HepG2 (cell line): ENCODE results near the gene FAM32A. TPM values are rescaled to one million over a fixed set of nuclear protein-coding genes. Genes with fewer than 3 reads are reported as not detected.

Source experiments
- IRF2 ChIP-seq: IDR thresholded peaks from 2 replicates; pipeline ENCODE4 v1.6.1; 2018; ENCODE audit warnings: missing genetic modification reagents, missing compliant biosample characterization
- NFRKB ChIP-seq: fragments of 450-650 bp; IDR thresholded peaks from 2 replicates; pipeline ENCODE4 v1.6.1; 2017
- PAX8 ChIP-seq: sonication (generic); formaldehyde crosslinking; IDR thresholded peaks from 2 replicates; pipeline ENCODE4 v1.8.0; 2022; ENCODE audit warnings: mild to moderate bottlenecking, missing genetic modification reagents, borderline replicate concordance
- TOPORS ChIP-seq: sonication (generic); formaldehyde crosslinking; IDR thresholded peaks from 2 replicates; pipeline ENCODE4 v1.8.0; 2023; ENCODE audit warnings: mild to moderate bottlenecking, missing genetic modification reagents
- ZNF281 ChIP-seq: sonication (generic); formaldehyde crosslinking; IDR thresholded peaks from 2 replicates; pipeline ENCODE4 v1.4.0; 2020; ENCODE audit warnings: missing genetic modification reagents, borderline replicate concordance
- polyA plus RNA-seq, 8 experiments: library from polyadenylated mRNA; depleted of rRNA in 3 of 8; stranded (reverse) in 7 of 8; unstranded in 1 of 8; fragments of >200 nt; fragmentation: Illumina TruSeq in 4 of 8; extraction: Trizol in 4 of 8; gene quantifications; 2 replicates each; pipeline versions ENCODE4 v1.2.1 to v1.2.3, GENCODE V29; 2011 to 2016; ENCODE audit warnings: low read depth in 4 of 8, missing spikeins in 1 of 8, mixed read lengths in 1 of 8; ENCODE audit not compliant: insufficient read depth in 1 of 8
- total RNA-seq, 5 experiments: library from RNA; depleted of rRNA; stranded (reverse); fragments of >200 nt; fragmentation: Illumina TruSeq; extraction: Trizol; gene quantifications; 2 replicates each; pipeline ENCODE4 v1.2.3, GENCODE V29; 2016; ENCODE audit warnings: low read depth in 1 of 5
- TF ChIP-seq, protein P1 (sequence below), 2 experiments: fragments of 450-650 bp in 1 of 2; sonication (generic) in 1 of 2; formaldehyde crosslinking in 1 of 2; IDR thresholded peaks; 2 replicates each; pipeline versions ENCODE4 v1.6.1 to v1.8.0; 2016 to 2022; ENCODE audit warnings: antibody characterized with exemption in 1 of 2, mild to moderate bottlenecking in 1 of 2, missing genetic modification reagents in 1 of 2
- TF ChIP-seq, protein P2 (sequence below): sonication (generic); formaldehyde crosslinking; IDR thresholded peaks from 2 replicates; pipeline ENCODE4 v1.4.0; 2020; ENCODE audit warnings: mild to moderate bottlenecking, missing genetic modification reagents

Gene FAM32A
- total and polyA plus RNA-seq, 2 of the 13 experiments (the other 11 are each of a cell fraction or from before 2014, with no cell fraction given), result 85.8 to 86.2 TPM

DNA sequence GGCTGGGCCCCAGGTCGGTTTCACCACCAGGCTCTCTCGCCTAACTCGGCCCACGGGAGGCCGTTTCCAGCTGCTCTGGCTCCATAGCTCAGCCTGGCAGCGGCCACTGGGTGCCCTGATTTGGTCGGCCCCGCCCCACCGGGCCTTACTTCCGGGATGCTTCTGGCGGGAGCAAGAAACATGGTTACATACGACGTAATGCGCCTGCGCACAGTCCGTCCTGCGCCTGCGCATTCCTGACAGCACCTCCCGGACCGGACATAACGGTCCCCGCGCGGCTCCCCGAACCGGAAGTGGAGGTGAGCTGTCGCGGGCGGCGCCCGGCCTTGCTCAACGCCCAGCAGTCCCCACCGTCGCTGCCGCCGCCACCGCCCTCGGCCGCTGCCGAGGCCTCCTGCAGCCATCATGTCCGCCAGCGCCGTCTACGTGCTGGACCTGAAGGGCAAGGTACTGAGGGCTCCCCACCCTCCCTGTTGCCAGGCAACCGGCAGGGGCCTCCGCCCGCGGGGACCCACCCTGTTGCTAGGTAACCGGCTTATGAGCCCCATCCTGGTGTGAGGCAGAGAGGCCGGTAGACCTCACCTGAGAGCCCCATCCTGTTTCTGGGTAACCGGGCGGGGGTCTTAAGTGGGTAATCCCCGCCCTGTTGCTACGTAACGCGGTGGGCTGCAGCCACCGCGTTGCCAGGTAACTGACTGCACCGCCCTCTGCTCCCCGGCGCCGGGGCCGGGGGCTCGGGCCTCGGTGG is 12.6 kb downstream of the FAM32A start, which contains the start of gene AP1M1 (continued):
- TF ChIP-seq, protein P1, sequence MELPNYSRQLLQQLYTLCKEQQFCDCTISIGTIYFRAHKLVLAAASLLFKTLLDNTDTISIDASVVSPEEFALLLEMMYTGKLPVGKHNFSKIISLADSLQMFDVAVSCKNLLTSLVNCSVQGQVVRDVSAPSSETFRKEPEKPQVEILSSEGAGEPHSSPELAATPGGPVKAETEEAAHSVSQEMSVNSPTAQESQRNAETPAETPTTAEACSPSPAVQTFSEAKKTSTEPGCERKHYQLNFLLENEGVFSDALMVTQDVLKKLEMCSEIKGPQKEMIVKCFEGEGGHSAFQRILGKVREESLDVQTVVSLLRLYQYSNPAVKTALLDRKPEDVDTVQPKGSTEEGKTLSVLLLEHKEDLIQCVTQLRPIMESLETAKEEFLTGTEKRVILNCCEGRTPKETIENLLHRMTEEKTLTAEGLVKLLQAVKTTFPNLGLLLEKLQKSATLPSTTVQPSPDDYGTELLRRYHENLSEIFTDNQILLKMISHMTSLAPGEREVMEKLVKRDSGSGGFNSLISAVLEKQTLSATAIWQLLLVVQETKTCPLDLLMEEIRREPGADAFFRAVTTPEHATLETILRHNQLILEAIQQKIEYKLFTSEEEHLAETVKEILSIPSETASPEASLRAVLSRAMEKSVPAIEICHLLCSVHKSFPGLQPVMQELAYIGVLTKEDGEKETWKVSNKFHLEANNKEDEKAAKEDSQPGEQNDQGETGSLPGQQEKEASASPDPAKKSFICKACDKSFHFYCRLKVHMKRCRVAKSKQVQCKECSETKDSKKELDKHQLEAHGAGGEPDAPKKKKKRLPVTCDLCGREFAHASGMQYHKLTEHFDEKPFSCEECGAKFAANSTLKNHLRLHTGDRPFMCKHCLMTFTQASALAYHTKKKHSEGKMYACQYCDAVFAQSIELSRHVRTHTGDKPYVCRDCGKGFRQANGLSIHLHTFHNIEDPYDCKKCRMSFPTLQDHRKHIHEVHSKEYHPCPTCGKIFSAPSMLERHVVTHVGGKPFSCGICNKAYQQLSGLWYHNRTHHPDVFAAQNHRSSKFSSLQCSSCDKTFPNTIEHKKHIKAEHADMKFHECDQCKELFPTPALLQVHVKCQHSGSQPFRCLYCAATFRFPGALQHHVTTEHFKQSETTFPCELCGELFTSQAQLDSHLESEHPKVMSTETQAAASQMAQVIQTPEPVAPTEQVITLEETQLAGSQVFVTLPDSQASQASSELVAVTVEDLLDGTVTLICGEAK (IDR thresholded peaks at IDR 0.05), result peak; percentile 64
- TF ChIP-seq, protein P1 (CRISPR knock-in tag; IDR thresholded peaks at IDR 0.05), result peak; percentile 48; the same call in 1 of the 2 replicates
- TF ChIP-seq PAX8 (CRISPR knock-in tag) (peak; percentile 72; the same call in 1 of the 2 replicates), IRF2 (CRISPR knock-in tag) (peak; percentile 52; the same call in 1 of the 2 replicates), ZNF281 (CRISPR knock-in tag) (no peak), NFRKB (no peak), TOPORS (CRISPR knock-in tag) (0 out of 2 replicates have a peak, but pooled peaks have one; percentile 67)
- TF ChIP-seq, protein P2, sequence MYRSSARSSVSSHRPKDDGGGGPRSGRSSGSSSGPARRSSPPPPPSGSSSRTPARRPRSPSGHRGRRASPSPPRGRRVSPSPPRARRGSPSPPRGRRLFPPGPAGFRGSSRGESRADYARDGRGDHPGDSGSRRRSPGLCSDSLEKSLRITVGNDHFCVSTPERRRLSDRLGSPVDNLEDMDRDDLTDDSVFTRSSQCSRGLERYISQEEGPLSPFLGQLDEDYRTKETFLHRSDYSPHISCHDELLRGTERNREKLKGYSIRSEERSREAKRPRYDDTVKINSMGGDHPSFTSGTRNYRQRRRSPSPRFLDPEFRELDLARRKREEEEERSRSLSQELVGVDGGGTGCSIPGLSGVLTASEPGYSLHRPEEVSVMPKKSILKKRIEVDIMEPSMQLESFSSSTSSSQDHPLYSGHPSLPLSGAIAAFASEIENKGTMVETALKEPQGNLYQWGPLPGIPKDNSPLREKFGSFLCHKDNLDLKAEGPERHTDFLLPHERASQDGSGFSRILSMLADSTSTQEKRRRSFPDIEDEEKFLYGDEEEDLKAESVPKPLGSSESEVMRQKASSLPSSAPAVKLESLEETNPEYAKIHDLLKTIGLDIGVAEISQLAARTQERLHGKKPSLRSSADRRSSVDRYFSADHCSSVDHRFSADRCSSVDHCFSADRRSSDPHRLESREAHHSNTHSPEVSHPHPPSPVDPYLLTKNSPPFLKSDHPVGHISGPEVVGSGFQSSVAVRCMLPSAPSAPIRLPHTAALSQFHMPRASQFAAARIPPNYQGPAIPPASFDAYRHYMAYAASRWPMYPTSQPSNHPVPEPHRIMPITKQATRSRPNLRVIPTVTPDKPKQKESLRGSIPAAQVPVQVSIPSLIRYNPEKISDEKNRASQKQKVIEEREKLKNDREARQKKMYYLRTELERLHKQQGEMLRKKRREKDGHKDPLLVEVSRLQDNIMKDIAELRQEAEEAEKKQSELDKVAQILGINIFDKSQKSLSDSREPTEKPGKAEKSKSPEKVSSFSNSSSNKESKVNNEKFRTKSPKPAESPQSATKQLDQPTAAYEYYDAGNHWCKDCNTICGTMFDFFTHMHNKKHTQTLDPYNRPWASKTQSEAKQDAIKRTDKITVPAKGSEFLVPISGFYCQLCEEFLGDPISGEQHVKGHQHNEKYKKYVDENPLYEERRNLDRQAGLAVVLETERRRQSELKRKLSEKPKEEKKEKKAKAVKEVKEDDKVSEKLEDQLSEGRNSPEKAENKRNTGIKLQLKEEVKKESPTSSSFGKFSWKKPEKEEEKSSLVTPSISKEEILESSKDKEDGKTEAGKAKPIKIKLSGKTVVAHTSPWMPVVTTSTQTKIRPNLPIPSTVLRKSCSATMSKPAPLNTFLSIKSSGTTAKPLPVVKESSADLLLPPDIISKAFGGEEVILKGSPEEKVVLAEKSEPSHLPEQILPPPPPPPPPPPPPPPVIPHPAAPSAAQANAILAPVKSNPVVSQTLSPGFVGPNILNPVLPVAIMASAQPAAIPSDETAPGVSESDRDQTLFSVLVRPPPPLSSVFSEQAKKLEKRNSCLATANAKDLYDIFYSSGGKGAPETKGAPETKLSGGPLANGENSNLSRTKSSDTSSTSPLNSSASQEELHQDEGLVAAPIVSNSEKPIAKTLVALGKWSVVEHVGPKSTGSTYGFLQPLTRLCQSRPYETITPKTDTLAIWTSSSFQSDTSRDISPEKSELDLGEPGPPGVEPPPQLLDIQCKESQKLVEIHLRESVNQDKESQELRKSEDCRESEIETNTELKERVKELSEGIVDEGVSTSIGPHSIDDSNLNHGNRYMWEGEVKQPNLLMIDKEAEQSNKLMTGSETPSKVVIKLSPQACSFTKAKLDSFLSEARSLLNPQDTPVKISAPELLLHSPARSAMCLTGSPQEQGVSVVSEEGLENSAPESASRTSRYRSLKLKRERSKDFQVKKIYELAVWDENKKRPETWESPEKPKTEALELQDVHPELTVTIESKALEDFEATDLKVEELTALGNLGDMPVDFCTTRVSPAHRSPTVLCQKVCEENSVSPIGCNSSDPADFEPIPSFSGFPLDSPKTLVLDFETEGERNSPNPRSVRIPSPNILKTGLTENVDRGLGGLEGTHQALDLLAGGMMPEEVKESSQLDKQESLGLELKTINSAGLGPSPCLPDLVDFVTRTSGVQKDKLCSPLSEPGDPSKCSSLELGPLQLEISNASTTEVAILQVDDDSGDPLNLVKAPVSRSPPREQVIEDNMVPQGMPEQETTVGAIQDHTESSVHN (CRISPR knock-in tag), result no peak
